Fibroblast of the aortic adventitia (primary cell): ENCODE results near the gene MS4A8. TPM values are rescaled to one million over a fixed set of nuclear protein-coding genes. Genes with fewer than 3 reads are reported as not detected.
"Not testable (repeated sequence)": the region's sequence is repeated elsewhere in the genome, so short reads cannot be mapped to it uniquely, and the experiment has no call there.

ENCODE experiments used
- DNase-seq: peaks from one replicate; pipeline ENCODE4 v3.0.0-alpha.2; 2010; ENCODE audit warnings: low read depth
- H3K4me3 ChIP-seq: 2 replicates; pipeline ENCODE4 v1.5.1; 2011; ENCODE audit warnings: low read depth, mild to moderate bottlenecking, control low read depth, low read length, moderate library complexity
- CTCF ChIP-seq: IDR thresholded peaks from 2 replicates; pipeline ENCODE4 v1.5.1; 2011; ENCODE audit warnings: mild to moderate bottlenecking, low read length, control low read depth, inconsistent platforms; ENCODE audit not compliant: insufficient read depth
- total RNA-seq: library from RNA; depleted of rRNA; stranded (reverse); fragments of >200 nt; gene quantifications from 2 replicates; pipeline ENCODE4 v1.2.3, GENCODE V29; 2012; ENCODE audit warnings: low replicate concordance

Gene MS4A8
- 0.49 TPM in 1 of 2 replicates, not detected in the other for total RNA-seq

- no peak within 1 kb of the TSS for H3K4me3 ChIP-seq
- no peak for TF ChIP-seq CTCF
- no peak for DNase-seq
Measured at GRCh38 chr11:60699284-60699691, at the start of gene MS4A8. Gene MS4A8 (plus strand): TSS chr11:60699612. CDS start chr11:60700861, 1,249 bp downstream.

DNA sequence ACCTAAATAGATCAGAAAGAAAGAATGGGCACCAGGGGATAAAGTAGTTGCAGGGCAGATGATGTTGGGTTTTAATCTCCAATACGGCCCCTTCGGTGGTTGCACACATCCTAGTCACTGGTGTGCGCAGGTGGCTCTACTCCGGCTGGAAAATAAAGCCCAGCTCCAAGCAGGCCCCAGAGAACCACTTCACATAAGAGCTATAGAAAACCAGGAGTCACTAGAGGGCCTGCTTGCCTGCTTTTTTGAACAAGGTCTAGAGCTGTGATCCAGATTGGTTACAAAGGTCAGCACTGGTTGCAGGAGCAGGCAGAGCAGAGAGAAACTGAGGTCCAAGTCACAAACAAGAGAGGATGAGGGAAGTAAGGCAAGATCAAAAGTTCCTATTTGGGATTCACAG, 41.5 kb upstream of the MS4A8 start:
- H3K4me3 ChIP-seq, result no peak overlapping the region
- no peak for DNase-seq
- TF ChIP-seq CTCF, result no peak

DNA sequence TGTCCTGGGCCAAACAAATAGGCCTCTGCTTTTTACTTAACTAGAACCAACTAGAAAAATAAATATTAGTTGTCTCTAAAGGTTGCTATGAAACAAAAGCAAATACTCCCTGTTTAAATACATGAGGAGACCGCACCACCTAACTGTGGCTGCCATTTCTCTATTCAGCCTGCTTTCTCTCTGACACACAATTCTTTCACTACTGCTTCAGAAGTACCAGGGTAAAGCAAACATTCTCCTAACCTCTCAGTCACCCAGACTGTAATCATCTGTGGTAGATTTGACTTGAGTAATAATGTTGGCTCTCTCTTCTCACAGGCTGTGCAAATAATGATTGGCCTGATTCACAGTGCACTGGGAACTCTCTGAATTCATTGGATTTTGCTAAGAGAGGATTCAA, 41.0 kb upstream of the MS4A8 start:
- no peak for DNase-seq
- no peak for TF ChIP-seq CTCF
- no peak overlapping the region for H3K4me3 ChIP-seq

GRCh38 chr11:60672255-60672654, 27.2 kb upstream of the MS4A8 start:
- no peak for TF ChIP-seq CTCF

DNA sequence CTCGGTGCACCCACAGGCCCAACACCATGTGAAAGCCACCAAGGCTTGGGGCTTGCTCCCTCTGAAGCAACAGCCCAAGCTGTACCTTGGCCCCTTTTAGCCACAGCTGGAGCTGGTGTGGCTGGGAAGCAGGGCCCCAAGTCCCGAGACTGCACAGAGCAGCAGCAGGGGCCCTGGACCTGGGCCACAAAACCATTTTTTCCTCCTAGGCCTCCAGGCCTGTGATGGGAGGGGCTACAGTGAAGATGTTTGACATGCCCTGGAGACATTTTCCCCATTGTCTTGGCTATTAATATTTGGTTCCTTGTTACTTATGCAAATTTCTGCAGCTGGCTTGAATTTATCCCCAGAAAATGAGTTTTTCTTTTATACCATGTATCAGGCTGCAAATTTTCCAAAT, 21.2 kb upstream of the MS4A8 start:
- not testable (repeated sequence) for DNase-seq, H3K4me3 ChIP-seq

More at GRCh38 chr11:60672255-60672654, 27.2 kb upstream of the MS4A8 start:
- no peak for DNase-seq
- H3K4me3 ChIP-seq, result no peak overlapping the region

GRCh38 chr11:60679879-60680278, 19.5 kb upstream of the MS4A8 start:
- no peak for DNase-seq
- no peak overlapping the region for H3K4me3 ChIP-seq
- TF ChIP-seq CTCF, result no peak

GRCh38 chr11:60680455-60681119, 18.8 kb upstream of the MS4A8 start:
- no peak for DNase-seq
- no peak for TF ChIP-seq CTCF

GRCh38 chr11:60684541-60684848, 14.9 kb upstream of the MS4A8 start:
- not testable (repeated sequence) for DNase-seq, H3K4me3 ChIP-seq

More at GRCh38 chr11:60680455-60681119, 18.8 kb upstream of the MS4A8 start:
- no peak overlapping the region for H3K4me3 ChIP-seq
